PC-9 (cell line): ENCODE measurements around the gene PGAM5. TPM values are rescaled to one million over a fixed set of nuclear protein-coding genes. Genes with fewer than 3 reads are reported as not detected.

Experiments used
- BruUV-seq: library from RNA; stranded (reverse); fragments of 400-500 nt; replicated peaks from 2 replicates; lab custom pipeline; 2021; lab: Mats Ljungman, UMichigan
- CTCF ChIA-PET: fragments of 300-600 bp; sonication (Branson Sonifier 250); formaldehyde crosslinking; loops from one replicate; lab custom pipeline; 2022; ENCODE audit warnings: antibody characterized with exemption; lab: Charles Lee
- POLR2A ChIA-PET: fragments of 300-600 bp; sonication (Branson Sonifier 250); formaldehyde crosslinking; loops from one replicate; lab custom pipeline; 2022; ENCODE audit warnings: antibody characterized with exemption; ENCODE audit not compliant: unreplicated experiment; lab: Charles Lee
- DNase-seq, 2 experiments: peaks; one replicate each; pipeline versions ENCODE4 v3.0.0 to v3.0.0-alpha.2; 2015 to 2022; ENCODE audit warnings: mixed read lengths in 1 of 2
- H2AFZ ChIP-seq: fragments of 200-600 bp; sonication (generic); 2 replicates; pipeline ENCODE4 v1.8.1; 2017; ENCODE audit warnings: antibody characterized with exemption
- H3F3A ChIP-seq: fragments of 200-600 bp; sonication (generic); 2 replicates; pipeline ENCODE4 v1.8.1; 2017; ENCODE audit warnings: antibody characterized with exemption, mild to moderate bottlenecking, low read depth; ENCODE audit not compliant: insufficient read depth
- H3K27ac ChIP-seq: fragments of 200-600 bp; sonication (generic); 2 replicates; pipeline ENCODE4 v1.6.1; 2016; ENCODE audit warnings: mixed run types
- H3K27me3 ChIP-seq: fragments of 200-600 bp; sonication (generic); 2 replicates; pipeline ENCODE4 v1.6.1; 2016; ENCODE audit warnings: low read depth, mixed run types; ENCODE audit not compliant: insufficient read depth
- H3K36me3 ChIP-seq: fragments of 200-600 bp; sonication (generic); 2 replicates; pipeline ENCODE4 v1.6.1; 2016; ENCODE audit warnings: low read depth, mixed run types
- H3K4me1 ChIP-seq: fragments of 200-600 bp; sonication (generic); replicated peaks from 2 replicates; pipeline ENCODE4 v1.6.1; 2016; ENCODE audit warnings: mixed run types; ENCODE audit not compliant: insufficient read depth
- H3K4me2 ChIP-seq: fragments of 200-600 bp; sonication (generic); 2 replicates; pipeline ENCODE4 v1.6.1; 2017; ENCODE audit warnings: mixed run types
- H3K4me3 ChIP-seq: fragments of 200-600 bp; sonication (generic); 2 replicates; pipeline ENCODE4 v1.6.1; 2016; ENCODE audit warnings: mixed run types
- H3K79me2 ChIP-seq: fragments of 200-600 bp; sonication (generic); 2 replicates; pipeline ENCODE4 v1.6.1; 2017; ENCODE audit warnings: low read depth, mixed run types
- H3K9me2 ChIP-seq: fragments of 200-600 bp; sonication (generic); 2 replicates; pipeline ENCODE4 v1.8.1; 2017; ENCODE audit warnings: mild to moderate bottlenecking; ENCODE audit not compliant: insufficient read depth
- H3K9me3 ChIP-seq: fragments of 200-600 bp; sonication (generic); 2 replicates; pipeline ENCODE4 v1.8.1; 2016; ENCODE audit warnings: low read depth; ENCODE audit not compliant: insufficient read depth
- H4K20me1 ChIP-seq: fragments of 200-600 bp; sonication (generic); 2 replicates; pipeline ENCODE4 v1.8.1; 2017; ENCODE audit not compliant: insufficient read depth
- CTCF ChIP-seq: fragments of 200-600 bp; sonication (generic); conservative IDR thresholded peaks from 2 replicates; pipeline ENCODE4 v1.6.1; 2017; ENCODE audit warnings: mixed run types, antibody characterized with exemption, mild to moderate bottlenecking, moderate library complexity
- EZH2 ChIP-seq: fragments of 200-600 bp; sonication (generic); IDR thresholded peaks from 2 replicates; pipeline ENCODE4 v1.8.0; 2017; ENCODE audit warnings: antibody characterized with exemption, low read depth
- intact Hi-C: fragments of 100-400 bp; cut with micrococcal nuclease; formaldehyde crosslinking; loops from one replicate; pipeline ENCODE4 v1.10.0; 2022; ENCODE audit not compliant: unreplicated experiment
- total RNA-seq: library from RNA; stranded (reverse); gene quantifications from 2 replicates; pipeline ENCODE4 v1.2.3, GENCODE V29; 2021

PGAM5 gene
- total RNA-seq, 1 experiment from 2014 or later = 59.0 TPM

GRCh38 chr12:132672116-132672515 is 38.5 kb upstream of the PGAM5 start:
- Histone ChIP-seq H3K4me3 (no peak overlapping the region), H3K27me3 (no peaks in the 10 kb centered on the region), H3K9me2 (no peaks in the 10 kb centered on the region), H2AFZ (no peak overlapping the region), H3F3A (no peaks in the 10 kb centered on the region), H3K27ac (no peak overlapping the region), H4K20me1 (no peaks in the 10 kb centered on the region), H3K9me3 (no peaks in the 10 kb centered on the region), H3K4me2 (no peak overlapping the region), H3K79me2 (no peaks in the 10 kb centered on the region), H3K36me3 (peaks cover 16% of the 10 kb centered on the region; the same call in 1 of the 2 replicates), H3K4me1 (no peaks in the 10 kb centered on the region)
- ChIA-PET CTCF (no interaction called here), POLR2A (no interaction called here)
- TF ChIP-seq CTCF (no peak), EZH2 (no peak)
- BruUV-seq = no TSS peak
- intact Hi-C loops = no loop called here
- DNase-seq = no peak

GRCh38 chr12:132672678-132673077 is 38.0 kb upstream of the PGAM5 start:
- no peaks in the 10 kb centered on the region for H3K9me2 ChIP-seq
- intact Hi-C loops = no loop called here
- H4K20me1 ChIP-seq = no peaks in the 10 kb centered on the region
- TF ChIP-seq EZH2 = no peak
- TF ChIP-seq CTCF = no peak
- POLR2A ChIA-PET = no interaction called here
- no peak overlapping the region for H3K4me2 ChIP-seq
- H2AFZ ChIP-seq = no peak overlapping the region
- no peaks in the 10 kb centered on the region for H3K9me3 ChIP-seq
- no peaks in the 10 kb centered on the region for H3F3A ChIP-seq
- H3K4me3 ChIP-seq = no peak overlapping the region
- H3K4me1 ChIP-seq = no peaks in the 10 kb centered on the region
- H3K79me2 ChIP-seq = no peaks in the 10 kb centered on the region
- H3K27me3 ChIP-seq = no peaks in the 10 kb centered on the region
- peaks cover 20% of the 10 kb centered on the region for H3K36me3 ChIP-seq
- DNase-seq = no peak
- BruUV-seq = no TSS peak
- CTCF ChIA-PET = no interaction called here
- no peak overlapping the region for H3K27ac ChIP-seq

- no peak for DNase-seq
- ChIA-PET POLR2A (no interaction called here), CTCF (no interaction called here)
- no peaks in the 10 kb centered on the region for H3K27me3 ChIP-seq
- H4K20me1 ChIP-seq = no peaks in the 10 kb centered on the region
- H3K79me2 ChIP-seq = no peaks in the 10 kb centered on the region
- no peaks in the 10 kb centered on the region for H3K9me2 ChIP-seq
- no peak overlapping the region for H3K4me2 ChIP-seq
- no peaks in the 10 kb centered on the region for H3K4me1 ChIP-seq
- no peak for TF ChIP-seq EZH2
- TF ChIP-seq CTCF = no peak
- no TSS peak for BruUV-seq
- H3K36me3 ChIP-seq = peaks cover 19% of the 10 kb centered on the region
- H3K27ac ChIP-seq = no peak overlapping the region
- no peak overlapping the region for H3K4me3 ChIP-seq
- no peaks in the 10 kb centered on the region for H3F3A ChIP-seq
- intact Hi-C loops = no loop called here
- no peak overlapping the region for H2AFZ ChIP-seq
- no peaks in the 10 kb centered on the region for H3K9me3 ChIP-seq
Measured at GRCh38 chr12:132673288-132674179, 37.1 kb upstream of the PGAM5 start.
